HG03565 (cell line): ENCODE measurements around the gene RAPGEF5.
A peak's percentile ranks its signal among the peaks of the same experiment; 100 is the strongest.
"Not testable (repeated sequence)": the region's sequence is repeated elsewhere in the genome, so short reads cannot be mapped to it uniquely, and the experiment has no call there.

Experiments used
- ATAC-seq: cut with Tn5 transposase; IDR thresholded peaks from one replicate; pipeline ENCODE4 v1.9.1; 2021; ENCODE audit warnings: mild to moderate bottlenecking, moderate library complexity; ENCODE audit not compliant: unreplicated experiment

The RAPGEF5 gene

DNA sequence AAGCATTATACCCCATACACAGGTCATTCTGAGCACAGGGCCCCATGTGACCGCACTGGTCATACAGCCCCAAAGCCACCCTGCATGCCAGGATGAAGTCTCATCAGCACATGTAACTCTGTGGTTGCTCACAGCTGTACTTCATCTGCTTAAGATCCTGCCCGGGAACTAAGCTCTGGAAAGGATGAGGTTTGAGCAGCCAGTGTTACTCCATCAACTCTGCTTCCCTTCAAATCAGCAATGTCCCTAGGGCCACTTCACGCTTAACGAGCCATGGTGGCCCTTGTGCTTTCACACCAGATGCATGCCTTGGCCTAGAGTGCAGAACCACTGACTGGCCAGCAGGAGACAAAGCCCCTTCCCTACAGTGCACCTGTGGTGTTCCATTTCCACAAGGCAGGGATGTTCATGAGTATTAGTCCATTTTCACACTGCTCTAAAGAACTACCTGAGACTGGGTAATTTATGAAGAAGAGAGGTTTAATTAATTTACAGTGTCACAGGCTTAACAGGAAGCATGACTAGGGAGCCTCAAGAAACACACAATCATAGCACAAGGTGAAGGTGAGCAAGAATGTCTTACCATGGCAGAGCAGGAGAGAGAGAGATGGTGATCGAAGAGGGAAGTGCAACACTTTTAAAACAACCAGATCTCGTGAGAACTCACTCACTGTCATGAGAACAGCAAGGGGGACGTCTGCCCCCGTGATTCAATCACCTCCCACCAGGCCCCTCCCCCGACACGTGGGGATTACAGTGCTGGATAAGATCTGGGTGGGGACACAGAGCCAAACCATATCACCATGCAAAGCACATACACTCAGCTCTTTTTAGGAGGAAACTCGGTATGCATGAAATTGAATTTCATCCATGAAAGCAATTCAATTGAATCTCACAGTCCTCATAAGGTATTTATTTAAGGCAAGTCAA, 262.3 kb downstream of the RAPGEF5 start:
- no peak for ATAC-seq

DNA sequence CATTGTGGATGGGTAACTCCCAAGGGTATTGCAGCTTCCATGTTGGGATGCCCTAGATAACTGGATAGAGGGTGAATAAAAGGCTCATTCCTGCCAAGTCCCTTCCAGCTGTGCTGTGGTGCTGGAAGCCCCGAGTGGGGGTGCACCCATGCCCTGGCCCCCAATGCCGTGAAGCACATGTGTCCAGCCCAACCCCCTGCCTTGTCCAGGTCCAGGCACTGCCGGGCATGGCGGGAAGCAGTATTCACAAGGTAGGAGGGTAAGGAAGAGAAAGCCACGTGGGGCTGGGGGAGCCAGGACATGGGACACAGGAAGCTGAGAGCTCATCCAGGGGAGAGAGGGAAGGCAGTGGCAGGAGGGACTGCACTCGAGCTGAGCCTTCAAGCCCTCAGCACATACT, 263.0 kb downstream of the RAPGEF5 start:
- ATAC-seq, result no peak

DNA sequence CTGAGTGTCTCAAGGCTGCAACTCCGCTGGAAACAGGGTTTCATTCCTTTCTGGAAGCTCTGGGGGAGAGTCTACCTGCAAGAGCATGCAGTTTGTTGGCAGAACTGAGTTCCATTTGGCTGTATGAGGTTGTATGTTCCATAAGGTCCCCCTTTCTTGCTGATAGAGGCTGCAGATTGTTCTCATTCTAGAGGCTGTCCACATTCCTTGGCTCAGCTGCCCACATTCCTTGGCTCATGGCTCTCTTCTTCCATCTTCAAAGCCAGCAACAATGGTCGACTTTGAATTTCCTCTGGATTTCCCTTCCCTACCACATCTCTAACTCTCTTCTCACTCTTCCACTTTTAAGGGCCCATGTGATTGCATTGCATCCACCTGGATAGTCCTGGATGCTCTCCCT, 264.0 kb downstream of the RAPGEF5 start:
- ATAC-seq, result no peak

DNA sequence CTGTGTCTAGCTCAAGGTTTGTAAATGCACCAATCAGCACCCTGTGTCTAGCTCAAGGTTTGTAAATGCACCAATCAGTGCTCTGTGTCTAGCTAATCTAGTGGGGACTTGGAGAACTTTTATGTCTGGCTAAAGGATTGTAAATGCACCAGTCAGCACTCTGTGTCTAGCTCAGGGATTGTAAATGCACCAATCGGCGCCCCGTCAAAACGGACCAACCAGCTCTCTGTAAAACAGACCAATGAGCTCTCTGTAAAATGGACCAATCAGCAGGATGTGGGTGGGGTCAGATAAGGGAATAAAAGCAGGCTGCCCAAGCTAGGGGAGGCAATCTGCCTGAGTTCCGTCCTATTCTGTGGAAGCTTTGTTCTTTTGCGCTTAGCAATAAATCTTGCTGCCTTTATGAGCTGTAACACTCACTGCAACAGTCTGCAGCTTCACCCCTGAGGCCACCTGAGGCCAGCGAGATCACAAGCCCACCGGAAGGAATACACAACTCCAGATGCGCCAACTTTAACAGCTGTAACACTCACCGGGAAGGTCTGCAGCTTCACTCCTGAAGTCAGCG, 265.9 kb downstream of the RAPGEF5 start:
- not testable (repeated sequence) for ATAC-seq

DNA sequence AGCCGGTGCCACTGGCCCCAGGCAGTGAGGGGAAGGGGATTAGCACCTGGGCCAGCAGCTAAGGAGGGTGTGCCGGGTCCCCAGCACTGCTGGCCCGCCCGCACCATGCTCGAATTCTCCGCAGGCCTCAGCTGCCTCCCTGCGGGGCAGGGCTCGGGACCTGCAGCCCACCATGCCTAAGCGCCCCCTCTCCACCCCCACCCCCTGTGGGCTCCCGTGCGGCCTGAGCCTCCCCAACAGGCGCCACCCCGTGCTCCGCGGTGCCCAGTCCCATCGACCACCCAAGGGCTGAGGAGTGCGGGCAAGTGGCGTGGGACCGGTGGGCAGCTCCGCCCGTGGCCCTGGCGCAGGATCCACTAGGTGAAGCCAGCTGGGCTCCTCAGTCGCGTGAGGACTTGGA, 266.4 kb downstream of the RAPGEF5 start:
- no peak for ATAC-seq

DNA sequence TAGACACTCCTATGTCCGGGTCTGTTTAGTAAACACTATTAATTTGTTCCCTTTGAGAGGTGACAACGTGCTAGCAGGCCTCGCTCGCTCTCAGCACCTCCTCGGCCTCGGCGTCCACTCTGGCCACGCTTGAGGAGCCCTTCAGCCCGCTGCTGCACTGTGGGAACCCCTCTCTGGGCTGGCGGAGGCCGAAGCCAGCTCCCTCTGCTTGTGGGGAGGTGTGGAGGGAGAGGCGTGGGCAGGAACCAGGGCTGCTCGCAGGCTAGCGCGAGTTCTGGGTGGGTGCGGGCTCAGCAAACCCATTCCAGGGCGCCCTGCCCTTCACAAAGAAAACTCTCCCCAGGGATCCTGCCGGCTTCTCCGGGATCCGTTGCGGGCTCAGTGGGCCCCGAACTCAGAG, 266.8 kb downstream of the RAPGEF5 start:
- no peak for ATAC-seq

DNA sequence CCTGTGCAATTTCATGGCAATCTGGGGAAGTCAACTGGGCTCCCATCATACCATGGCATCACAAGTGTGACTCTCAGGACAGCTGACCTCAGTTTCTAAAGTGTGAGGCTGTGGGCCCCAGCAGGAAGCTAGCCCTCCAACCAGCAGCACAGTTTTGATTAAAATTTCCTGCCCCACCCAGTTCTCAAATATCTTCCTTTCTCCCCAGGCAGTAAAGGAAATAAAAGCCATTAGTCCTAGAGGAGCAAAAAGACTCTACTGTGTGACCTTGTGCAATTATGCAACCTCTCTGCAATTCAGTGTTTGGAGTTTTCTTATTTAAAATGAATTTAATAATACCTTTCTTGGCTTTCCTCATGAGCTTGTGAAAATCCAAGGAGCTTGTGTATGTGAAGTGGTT, 268.1 kb downstream of the RAPGEF5 start:
- no peak for ATAC-seq

DNA sequence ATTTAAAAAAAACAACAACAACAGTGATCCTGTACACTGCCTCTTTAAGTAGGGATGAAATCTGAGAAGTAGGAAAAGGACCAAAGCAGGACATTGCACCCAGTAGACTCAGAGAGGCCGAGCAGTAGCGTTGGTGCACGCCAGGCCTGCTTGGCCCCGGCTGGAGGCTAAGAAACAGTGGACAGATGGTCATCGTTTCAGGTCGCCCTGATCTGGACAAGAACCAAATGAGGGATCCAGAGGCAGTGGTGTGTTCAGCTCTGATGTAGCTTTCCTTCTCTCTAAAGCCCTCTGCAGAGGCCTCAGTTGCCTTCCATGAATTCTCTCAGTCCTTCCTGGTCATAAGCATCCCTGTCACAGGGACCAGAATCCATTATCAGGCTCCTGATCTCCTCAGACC, 269.1 kb downstream of the RAPGEF5 start:
- ATAC-seq, result no peak

DNA sequence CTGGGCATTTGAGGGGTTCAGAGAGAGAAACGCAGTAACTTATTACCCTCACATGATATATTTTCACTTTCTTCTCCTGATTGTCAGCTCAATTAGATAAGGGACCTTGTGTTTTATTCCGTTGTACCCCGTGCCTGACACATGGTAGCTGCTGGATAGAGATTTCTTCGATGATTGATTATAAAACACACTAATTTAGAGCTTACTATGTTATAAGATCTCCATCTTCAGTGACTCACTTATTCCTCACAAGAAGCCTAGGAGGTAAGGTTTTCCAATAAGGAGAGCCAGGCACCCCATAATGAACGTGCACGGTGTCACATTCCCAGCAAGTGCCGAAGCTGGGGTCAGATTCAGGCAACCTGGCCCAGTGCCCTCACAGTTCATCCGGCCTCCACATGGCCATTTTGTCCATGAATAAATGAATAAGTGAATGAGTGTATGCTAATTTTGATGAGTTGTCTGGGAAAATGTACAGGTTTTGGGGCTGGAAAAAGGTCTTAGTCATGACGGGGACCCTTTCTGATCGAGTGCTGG, 273.2 kb downstream of the RAPGEF5 start:
- no peak for ATAC-seq

DNA sequence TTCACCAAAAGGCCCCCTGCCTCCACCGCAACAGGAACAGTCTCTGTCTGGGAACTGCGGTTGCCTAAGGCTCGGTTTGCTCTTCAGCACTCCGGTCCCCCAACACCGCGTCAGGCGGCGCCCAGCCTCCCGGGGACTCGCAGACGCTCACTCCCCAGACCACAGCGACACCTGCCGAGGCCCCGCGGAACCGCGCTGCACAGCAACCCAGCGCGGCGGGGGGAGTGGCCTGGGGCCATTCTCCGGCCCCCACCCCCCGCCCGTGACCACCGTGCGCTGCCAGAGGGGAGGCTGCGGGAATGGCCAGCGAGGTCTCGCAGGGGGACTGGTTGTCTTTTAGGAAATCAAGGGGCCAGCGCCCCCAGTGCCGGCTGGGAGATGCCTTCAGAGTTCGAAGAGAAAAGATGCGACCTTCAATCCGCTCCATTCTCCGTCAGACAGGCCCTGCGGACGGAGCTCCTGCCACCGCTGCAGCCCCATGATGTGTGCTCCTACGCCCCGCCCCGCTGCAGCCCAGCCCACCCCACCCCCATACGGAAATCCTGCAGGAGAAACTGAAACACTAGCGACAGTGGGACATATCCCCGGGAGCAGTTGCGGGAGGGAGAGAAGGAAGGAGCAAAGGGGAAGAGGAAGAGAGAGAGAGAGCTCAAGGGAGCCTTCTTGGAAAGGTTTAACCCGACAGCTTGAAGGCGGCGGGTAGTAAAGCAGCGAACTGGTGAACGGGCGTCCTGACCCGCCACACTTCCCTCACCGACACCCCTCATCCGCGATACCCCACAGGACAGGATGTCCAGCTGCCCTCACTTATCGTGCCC, 273.9 kb downstream of the RAPGEF5 start:
- peak; percentile 96 for ATAC-seq

DNA sequence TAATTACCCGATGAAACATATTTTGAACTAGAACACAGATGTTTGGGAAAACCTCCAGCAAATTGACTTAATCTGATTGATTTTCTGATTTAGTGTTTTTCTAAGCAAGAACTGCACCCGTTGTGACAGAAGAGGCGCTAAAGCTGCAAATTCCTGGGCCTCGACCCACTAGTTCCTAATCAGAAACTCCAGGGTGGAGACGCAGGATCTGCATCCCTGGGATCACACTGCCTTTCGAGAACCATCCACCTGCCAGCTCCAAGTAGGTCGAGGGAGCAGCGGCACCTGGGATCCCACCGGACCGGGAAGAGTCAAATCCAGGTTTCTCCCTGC, 274.4 kb downstream of the RAPGEF5 start:
- ATAC-seq, result no peak

DNA sequence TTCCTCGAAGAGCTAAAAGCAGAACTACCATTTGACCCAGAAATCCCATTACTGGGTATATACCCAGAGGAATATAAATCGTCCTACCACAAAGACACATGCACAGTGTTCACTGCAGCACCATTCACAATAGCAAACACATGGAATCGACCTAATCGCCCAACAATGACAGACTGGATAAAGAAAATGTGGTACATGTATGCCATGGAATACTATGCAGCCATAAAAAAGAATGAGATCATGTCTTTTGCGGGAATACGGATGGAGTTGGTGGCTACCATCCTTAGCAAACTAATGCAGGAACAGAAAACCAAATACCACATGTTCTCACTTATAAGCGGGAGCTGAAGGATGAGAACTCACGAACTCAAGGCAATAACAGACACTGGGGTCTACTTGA, 276.7 kb downstream of the RAPGEF5 start:
- not testable (repeated sequence) for ATAC-seq

DNA sequence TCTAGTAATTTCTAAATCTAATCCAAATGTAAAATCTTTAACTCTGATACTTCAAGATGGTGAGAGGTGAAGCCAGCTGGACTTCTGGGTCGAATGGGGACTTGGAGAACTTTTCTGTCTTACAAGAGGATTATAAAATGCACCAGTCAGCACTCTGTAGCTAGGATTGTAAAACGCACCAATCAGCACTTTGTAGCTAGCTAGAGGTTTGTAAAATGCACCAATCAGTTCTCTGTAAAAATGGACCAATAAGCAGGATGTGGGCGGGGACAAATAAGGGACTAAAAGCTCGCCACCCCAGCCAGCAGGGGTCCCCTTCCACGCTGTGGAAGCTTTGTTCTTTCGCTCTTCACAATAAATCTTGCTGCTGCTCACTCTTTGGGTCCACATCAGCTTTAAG, 278.1 kb downstream of the RAPGEF5 start:
- ATAC-seq, result not testable (repeated sequence)

DNA sequence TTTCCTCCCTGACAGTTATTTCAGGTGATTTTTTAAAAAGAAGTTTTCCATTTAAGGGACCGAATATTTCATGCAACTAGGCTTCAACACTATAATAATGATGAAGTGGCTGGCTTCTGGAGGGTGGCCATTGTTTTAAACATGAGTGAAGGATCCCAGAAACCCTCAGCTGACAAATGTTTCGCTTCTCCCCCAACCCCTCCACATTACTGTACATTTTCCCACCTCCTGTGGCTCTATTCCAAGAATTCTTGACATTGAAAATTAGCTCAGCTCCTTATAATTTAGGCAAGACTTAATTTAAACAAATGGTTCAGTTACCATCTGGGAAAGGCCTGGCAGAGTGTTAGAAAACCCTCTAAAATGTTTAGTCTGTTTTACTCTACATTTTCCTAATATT, 281.4 kb downstream of the RAPGEF5 start:
- ATAC-seq, result no peak

DNA sequence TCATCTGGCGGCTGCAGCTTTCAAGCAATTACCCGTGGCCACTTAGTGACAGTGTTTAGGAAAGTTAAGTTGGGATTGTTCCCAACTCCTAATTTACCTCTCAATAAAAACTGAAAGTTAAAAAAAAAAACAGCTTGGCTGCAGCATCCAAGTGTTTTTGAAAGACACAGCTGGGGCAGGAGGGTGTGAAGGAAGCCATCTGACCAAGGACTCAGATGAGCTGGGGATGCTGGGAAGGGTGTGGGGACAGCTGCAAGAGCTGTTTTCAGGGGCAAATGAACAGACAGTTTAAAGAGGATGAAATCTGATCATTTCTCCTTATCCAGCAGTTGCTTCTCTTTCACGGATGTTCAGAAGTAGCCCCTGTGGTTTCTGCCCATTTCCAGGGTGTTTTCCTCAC, 282.1 kb downstream of the RAPGEF5 start:
- ATAC-seq, result no peak
